Mucosa of stomach (tissue), 1 donor: ENCODE measurements around the gene NCAPD3.

Experiments
- H3K27me3 ChIP-seq: one replicate; pipeline ENCODE4 v1.7.0; 2013; ENCODE audit warnings: mild to moderate bottlenecking, low read length; ENCODE audit not compliant: control insufficient read depth, insufficient read depth
- H3K36me3 ChIP-seq: one replicate; pipeline ENCODE4 v1.7.0; 2013; ENCODE audit warnings: low read length; ENCODE audit not compliant: control insufficient read depth, insufficient read depth
- H3K4me1 ChIP-seq: one replicate; pipeline ENCODE4 v1.7.0; 2013; ENCODE audit warnings: mild to moderate bottlenecking, low read length; ENCODE audit not compliant: control insufficient read depth, insufficient read depth
- H3K4me3 ChIP-seq: one replicate; pipeline ENCODE4 v1.7.0; 2013; ENCODE audit warnings: low read length
- H3K9ac ChIP-seq: one replicate; pipeline ENCODE4 v1.7.0; 2013; ENCODE audit warnings: mild to moderate bottlenecking, low read length, moderate library complexity
- H3K9me3 ChIP-seq: one replicate; pipeline ENCODE4 v1.7.0; 2013; ENCODE audit warnings: mild to moderate bottlenecking, low read length, moderate library complexity; ENCODE audit not compliant: control insufficient read depth
- donor health status: Pancreatic carcinoma.

NCAPD3 gene

DNA sequence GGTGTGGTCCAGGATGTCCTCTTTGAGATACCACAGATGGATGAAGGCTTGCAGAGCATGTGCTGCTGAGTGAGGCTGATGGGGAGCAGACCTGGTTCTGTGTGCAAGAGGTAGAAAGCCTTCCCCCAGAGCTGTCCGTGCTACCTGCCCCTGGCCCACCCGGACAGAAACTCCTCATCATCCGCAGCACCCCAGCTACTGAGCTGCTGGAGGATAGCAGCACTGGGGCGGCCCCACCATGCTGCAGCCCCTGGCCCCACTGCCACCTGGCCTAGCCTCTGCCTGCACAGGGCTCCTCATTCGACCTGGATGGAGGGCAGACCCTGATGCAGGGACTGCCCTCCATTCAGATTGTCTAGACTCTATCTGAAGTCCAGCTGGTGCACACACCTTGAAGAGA, 50.5 kb downstream of the NCAPD3 start:
- Histone ChIP-seq H3K4me3 (no peak overlapping the region), H3K9me3 (no peaks in the 10 kb centered on the region), H3K4me1 (no peaks in the 10 kb centered on the region), H3K27me3 (no peaks in the 10 kb centered on the region), H3K9ac (no peak overlapping the region), H3K36me3 (peaks cover 4% of the 10 kb centered on the region)

DNA sequence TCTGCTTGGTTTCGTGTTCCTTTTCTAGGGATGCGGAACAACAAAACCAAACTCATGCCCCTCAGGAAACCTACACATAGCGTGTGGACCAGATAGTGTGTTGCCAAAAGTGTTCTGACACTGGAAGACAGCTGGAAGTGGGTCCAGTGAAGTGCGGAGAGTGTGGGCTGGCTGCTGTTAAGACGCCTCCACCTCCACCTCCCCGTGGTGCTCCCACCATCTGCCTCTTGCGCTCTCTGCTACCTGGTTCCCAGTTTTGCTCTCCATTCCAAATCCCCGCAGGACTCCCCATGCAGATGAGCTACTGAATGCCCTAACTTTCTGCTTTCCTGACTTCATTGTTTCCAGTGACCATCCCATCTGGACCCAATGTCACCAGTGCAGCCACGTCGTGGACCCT, 51.8 kb downstream of the NCAPD3 start:
- H3K9ac ChIP-seq, result no peak overlapping the region
- H3K36me3 ChIP-seq, result no peaks in the 10 kb centered on the region
- no peaks in the 10 kb centered on the region for H3K9me3 ChIP-seq
- H3K27me3 ChIP-seq, result no peaks in the 10 kb centered on the region
- no peak overlapping the region for H3K4me3 ChIP-seq
- H3K4me1 ChIP-seq, result no peaks in the 10 kb centered on the region

DNA sequence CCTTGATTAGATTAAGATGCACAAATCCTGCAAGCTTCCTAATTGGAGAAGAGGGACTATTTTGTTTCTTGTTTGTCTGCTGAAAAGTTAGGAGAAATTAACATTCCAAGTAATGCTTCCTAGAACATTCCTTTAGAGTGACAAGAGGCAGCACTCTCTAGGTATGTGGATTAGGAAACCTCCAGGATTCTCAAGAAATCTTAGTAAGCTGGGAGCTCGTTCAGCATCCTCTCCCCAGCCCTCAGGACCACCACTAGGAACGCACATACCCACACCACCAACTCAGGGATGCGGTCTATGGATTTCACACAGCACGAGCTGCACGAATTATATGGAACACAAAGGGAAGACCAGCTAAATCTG, 52.9 kb downstream of the NCAPD3 start:
- H3K4me3 ChIP-seq, result no peak overlapping the region
- no peaks in the 10 kb centered on the region for H3K9me3 ChIP-seq
- H3K27me3 ChIP-seq, result no peaks in the 10 kb centered on the region
- no peaks in the 10 kb centered on the region for H3K36me3 ChIP-seq
- H3K4me1 ChIP-seq, result no peaks in the 10 kb centered on the region
- no peak overlapping the region for H3K9ac ChIP-seq

DNA sequence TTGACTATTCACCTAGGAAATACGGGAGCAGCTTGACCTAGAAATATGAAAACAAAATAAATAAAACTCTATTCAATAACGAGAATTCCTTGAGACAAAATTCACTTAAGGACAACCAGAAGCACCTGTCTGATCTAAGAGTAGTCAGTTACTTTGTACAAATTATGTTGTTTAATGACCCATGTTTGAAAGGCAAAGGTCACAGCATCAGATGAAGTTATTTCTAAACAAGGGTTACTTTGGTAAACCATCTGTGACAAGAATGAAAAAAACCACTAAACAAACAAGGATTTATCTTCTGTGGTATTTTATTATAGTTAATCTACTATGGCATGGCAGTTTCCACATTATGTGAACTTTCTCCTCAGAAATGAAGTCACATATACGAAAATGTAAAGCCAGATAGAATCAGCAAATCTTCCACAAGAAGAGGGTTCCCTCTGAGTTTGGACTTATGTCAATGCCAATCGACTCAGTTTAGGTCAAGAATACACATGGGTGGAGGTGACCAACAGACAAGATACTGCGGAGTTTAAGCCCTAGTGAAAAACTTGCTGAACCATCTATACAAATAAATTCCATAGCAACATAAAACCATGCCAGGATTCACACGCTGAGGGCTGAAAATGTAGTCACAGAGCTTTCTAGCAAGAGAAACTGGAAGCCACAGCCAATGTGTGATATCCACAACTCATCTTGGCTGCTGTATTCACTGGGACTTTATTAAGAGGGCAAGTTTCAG, 53.4 kb downstream of the NCAPD3 start:
- Histone ChIP-seq H3K9me3 (no peaks in the 10 kb centered on the region), H3K4me3 (no peak overlapping the region), H3K27me3 (no peaks in the 10 kb centered on the region), H3K9ac (no peak overlapping the region), H3K4me1 (no peaks in the 10 kb centered on the region), H3K36me3 (peaks cover 3% of the 10 kb centered on the region)

DNA sequence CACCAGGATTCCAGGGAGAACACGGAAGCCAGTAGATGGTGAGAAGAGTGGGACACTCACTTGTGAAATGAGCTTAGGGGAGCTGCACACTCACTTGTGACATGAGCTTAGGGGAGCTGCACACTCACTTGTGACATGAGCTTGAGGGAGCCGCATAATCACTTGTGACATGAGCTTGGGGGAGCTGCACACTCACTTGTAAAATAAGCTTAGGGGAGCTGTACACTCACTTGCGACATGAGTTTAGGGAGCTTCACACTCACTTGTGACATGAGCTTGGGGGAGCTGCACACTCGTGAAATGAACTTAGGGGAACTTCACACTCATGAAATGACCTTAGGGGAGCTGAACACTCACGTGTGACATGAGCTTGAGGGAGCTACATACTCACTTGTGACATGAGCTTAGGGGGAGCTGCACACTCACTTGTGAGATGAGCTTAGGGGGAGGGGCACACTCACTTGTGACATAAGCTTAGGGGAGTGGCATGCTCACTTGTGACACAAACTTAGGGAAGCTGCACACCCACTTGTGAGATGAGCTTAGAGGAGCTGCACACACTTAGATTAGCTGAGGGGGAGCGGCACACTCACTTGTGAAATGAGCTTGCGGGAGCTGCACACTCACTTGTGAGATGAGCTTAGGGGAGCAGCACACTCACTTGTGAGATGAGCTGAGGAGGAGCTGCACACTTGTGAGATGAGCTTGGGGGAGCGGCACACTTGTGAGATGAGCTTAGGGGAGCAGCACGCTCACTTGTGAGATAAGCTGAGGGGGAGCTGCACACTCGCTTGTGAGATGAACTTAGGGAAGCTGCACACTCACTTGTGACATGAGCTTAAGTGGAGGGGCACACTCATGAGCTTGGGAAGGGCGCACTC, 59.0 kb downstream of the NCAPD3 start:
- no peaks in the 10 kb centered on the region for H3K4me1 ChIP-seq
- no peaks in the 10 kb centered on the region for H3K9me3 ChIP-seq
- H3K36me3 ChIP-seq, result peaks cover 9% of the 10 kb centered on the region
- H3K27me3 ChIP-seq, result no peaks in the 10 kb centered on the region
- no peak overlapping the region for H3K4me3 ChIP-seq
- no peak overlapping the region for H3K9ac ChIP-seq

DNA sequence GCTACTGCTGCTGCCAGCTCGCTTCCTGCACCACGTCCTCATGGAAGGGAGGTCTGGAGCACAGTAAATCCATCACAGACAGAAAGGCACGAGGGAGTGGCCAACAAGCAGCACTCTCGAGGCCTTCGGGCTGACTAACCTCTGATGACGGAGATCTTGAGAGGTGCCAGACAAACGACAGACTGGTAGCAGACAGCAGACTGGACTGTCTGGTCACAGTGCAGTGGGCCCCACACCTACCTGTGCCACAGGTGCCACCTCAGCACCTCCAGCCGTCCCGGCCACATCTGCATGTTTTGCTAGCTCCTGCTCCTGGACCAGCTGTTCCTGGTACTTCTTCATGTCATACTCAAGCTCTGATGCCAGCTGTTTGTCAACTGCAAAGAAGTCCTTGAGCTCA, 64.1 kb downstream of the NCAPD3 start:
- Histone ChIP-seq H3K36me3 (no peaks in the 10 kb centered on the region), H3K27me3 (no peaks in the 10 kb centered on the region), H3K9me3 (no peaks in the 10 kb centered on the region), H3K9ac (no peak overlapping the region), H3K4me1 (no peaks in the 10 kb centered on the region), H3K4me3 (no peak overlapping the region)

DNA sequence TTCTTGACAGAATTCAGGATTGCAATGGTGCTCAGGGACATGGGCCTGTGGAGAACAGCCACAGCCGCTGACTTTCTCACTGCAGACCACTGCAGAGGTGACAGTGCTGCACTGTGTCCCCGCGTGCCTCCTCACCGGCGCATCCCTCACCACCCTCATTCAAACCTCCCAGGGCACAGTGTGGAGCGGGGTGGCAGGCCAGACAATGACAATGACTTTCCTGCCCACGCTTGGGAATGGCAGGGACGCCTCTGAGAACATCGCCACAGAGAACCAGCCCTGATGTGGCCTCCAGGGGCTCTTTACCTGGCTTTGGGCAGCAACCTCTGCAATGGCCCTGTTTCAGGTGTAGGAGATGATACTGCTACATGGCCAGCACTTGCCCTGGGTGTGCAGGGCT, 65.7 kb downstream of the NCAPD3 start:
- Histone ChIP-seq H3K9ac (no peak overlapping the region), H3K36me3 (no peaks in the 10 kb centered on the region), H3K27me3 (no peaks in the 10 kb centered on the region), H3K9me3 (no peaks in the 10 kb centered on the region), H3K4me3 (no peak overlapping the region), H3K4me1 (no peaks in the 10 kb centered on the region)

DNA sequence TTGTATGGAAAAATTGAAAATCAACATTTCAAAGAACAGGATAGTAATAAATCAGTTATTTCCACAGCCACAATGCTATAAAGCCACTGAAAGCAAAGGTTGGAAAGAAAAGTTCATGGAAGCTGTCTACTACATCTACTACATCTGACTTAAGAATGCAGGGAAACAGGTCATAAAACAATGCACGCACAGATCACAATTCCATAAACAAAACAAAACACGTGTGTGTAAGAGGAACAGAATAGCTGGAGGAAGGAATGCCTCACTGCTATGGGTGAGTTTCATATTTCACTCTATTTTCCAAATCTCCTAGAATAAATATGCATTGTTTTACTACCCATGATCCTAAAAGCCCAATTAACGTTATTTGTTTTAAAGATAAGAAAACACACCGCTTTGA, 66.3 kb downstream of the NCAPD3 start:
- Histone ChIP-seq H3K27me3 (no peaks in the 10 kb centered on the region), H3K4me3 (no peak overlapping the region), H3K36me3 (no peaks in the 10 kb centered on the region), H3K9me3 (no peaks in the 10 kb centered on the region), H3K9ac (no peak overlapping the region), H3K4me1 (no peaks in the 10 kb centered on the region)

DNA sequence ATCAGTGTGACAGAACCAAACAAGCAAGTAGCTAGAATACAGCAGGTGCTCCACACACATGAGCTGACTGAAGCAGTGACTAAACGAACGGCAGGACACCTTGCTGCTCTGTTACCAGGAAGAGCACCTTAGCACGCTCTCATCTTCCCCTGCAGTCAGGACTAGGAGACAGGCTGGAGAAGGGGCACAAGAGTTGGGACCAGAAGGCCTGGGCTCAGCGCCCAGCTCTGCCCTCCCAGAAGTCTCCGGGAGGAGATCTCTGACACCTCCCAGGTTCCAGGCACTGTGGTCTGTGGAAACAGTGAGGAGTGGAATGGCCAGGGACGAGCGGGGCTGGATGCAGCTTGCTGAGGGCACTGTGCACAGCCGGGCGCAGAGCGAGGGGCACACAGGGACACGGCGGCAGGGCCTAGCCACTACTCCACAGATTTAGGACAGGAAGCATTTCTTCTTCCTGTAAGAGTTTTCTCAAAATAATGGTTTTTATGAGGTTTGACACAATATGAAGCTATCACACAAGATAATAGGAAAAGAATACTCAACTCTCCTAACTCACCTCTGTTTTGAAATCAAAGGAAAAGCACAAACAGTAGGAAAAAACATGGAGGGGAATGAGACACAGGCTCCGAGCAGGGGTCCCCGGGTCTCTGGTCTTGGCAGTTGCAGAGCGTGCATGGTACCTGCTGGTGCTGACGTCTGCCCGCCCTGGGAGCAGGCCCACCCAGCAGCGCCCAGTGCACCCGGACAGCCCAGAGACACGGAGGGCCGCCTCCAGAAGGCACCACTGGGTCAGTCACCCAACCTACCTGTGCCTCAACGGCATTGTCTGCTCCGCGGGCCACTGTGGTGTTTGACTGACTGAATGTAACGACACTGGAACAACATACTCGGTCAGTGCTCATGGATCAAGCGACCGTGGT, 67.6 kb downstream of the NCAPD3 start:
- no peaks in the 10 kb centered on the region for H3K36me3 ChIP-seq
- no peaks in the 10 kb centered on the region for H3K27me3 ChIP-seq
- no peak overlapping the region for H3K9ac ChIP-seq
- no peaks in the 10 kb centered on the region for H3K9me3 ChIP-seq
- H3K4me1 ChIP-seq, result no peaks in the 10 kb centered on the region
- no peak overlapping the region for H3K4me3 ChIP-seq

DNA sequence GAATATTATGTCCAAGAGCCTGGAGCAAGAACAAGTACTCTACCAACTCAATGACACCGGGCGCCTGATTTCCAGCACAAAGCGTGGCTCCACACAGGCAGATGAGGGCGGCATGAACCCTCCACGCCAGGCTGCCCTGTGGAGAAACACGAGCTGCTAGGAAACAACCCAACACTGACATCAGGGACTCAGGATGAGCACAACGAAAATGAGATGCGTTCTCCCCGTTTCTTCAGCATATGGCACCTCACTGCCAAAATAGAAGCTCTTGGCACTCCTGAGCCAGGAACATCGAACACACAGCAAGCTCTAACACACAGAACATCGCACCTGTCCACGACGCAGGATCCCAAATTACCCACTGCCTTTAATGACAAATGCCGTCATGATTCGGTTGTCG, 68.3 kb downstream of the NCAPD3 start:
- Histone ChIP-seq H3K27me3 (no peaks in the 10 kb centered on the region), H3K4me1 (no peaks in the 10 kb centered on the region), H3K9me3 (no peaks in the 10 kb centered on the region), H3K9ac (no peak overlapping the region), H3K4me3 (no peak overlapping the region), H3K36me3 (no peaks in the 10 kb centered on the region)

DNA sequence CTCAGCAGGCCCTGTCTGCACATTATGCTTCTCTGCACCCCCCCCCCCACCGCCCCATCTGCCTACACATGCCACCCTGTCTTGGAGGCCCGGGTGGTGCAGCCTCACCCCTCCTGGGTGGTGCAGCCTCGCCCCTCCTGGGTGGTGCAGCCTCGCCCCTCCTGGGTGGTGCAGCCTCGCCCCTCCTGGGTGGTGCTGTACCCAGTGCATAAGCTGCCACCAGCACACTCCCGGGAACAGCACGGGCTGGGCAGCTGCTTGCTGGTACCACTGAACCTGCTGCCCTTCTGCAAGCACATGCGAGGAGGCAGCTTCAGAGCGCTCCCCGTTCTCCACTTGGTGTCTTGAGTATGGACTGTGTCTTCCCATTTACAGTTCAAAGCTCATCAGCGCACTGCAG, 69.3 kb downstream of the NCAPD3 start:
- no peaks in the 10 kb centered on the region for H3K4me1 ChIP-seq
- H3K9ac ChIP-seq, result no peak overlapping the region
- no peaks in the 10 kb centered on the region for H3K27me3 ChIP-seq
- no peaks in the 10 kb centered on the region for H3K9me3 ChIP-seq
- H3K4me3 ChIP-seq, result no peak overlapping the region
- no peaks in the 10 kb centered on the region for H3K36me3 ChIP-seq
